22Rv1 (cell line): ENCODE results near the gene C2orf49.

Source experiments
- CTCF ChIP-seq: fragments of 450-650 bp; IDR thresholded peaks from 2 replicates; pipeline ENCODE4 v1.5.1; 2017; ENCODE audit warnings: mild to moderate bottlenecking
- ZFX ChIP-seq: fragments of 450-650 bp; IDR thresholded peaks from 2 replicates; pipeline ENCODE4 v1.6.1; 2017; ENCODE audit warnings: antibody characterized with exemption, borderline replicate concordance

GRCh38 chr2:105371810-105372209, 34.5 kb downstream of the C2orf49 start:
- no peak for TF ChIP-seq CTCF
- TF ChIP-seq ZFX = no peak
